ENCODE data around the gene RAI2. TPM values are rescaled to one million over a fixed set of nuclear protein-coding genes. Genes with fewer than 3 reads are reported as not detected.

RAI2 gene
- total and polyA plus RNA-seq, 2 donors from 2014 or later, result 18.3 to 43.1 TPM

DNA sequence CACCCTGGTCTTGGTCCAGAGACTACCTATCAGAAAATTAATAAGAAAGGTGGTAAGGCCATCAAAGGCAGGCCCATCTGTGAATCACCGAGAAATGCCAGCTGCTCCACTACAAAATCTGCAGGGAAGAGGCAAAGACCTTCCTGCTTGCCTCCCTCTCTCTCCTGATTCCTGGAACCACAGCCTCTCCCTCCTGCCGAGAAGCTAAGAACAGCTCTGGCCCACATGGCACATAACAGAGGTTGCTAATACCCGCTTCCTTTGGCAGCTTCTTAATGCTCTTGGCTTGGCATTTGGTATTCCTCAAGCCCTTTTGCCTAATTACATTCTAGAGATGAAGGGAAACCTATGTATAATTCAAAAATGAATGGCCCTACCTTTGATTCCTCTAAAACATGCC is 32.9 kb downstream of the RAI2 start:
- peaks cover 2% of the 10 kb centered on the region for H3K27me3 ChIP-seq (ENCODE audit: control insufficient read depth, insufficient read depth, low read length)
- no peak overlapping the region for H3K9ac ChIP-seq (ENCODE audit: low read length in 3 of 3)
- no peak for TF ChIP-seq CTCF (IDR thresholded peaks at IDR 0.05; ENCODE audit: borderline replicate concordance, extremely low read depth, insufficient read depth)
- H3K27ac ChIP-seq (ENCODE audit: low read depth in 2 of 2, low read length in 2 of 2), result no peak overlapping the region
- H3K4me1 ChIP-seq (ENCODE audit: control insufficient read depth in 2 of 3, insufficient read depth in 2 of 3, low read depth in 1 of 3, low read length in 3 of 3), result peaks cover 0 to 2% (median 0%) of the 10 kb centered on the region in 3 donors
- H3K9me3 ChIP-seq (ENCODE audit: control insufficient read depth in 2 of 3, insufficient read depth in 1 of 3, low read length in 3 of 3), result no peaks in the 10 kb centered on the region
- H3K36me3 ChIP-seq (ENCODE audit: control insufficient read depth in 2 of 3, insufficient read depth in 3 of 3, low read length in 3 of 3), result no peaks in the 10 kb centered on the region
- DNase-seq (no peak), FAIRE-seq (no peak)
- H3K4me3 ChIP-seq (ENCODE audit: low read length in 3 of 3), result no peak overlapping the region
- intact Hi-C loops (cut with DNase I), result no loop called here

DNA sequence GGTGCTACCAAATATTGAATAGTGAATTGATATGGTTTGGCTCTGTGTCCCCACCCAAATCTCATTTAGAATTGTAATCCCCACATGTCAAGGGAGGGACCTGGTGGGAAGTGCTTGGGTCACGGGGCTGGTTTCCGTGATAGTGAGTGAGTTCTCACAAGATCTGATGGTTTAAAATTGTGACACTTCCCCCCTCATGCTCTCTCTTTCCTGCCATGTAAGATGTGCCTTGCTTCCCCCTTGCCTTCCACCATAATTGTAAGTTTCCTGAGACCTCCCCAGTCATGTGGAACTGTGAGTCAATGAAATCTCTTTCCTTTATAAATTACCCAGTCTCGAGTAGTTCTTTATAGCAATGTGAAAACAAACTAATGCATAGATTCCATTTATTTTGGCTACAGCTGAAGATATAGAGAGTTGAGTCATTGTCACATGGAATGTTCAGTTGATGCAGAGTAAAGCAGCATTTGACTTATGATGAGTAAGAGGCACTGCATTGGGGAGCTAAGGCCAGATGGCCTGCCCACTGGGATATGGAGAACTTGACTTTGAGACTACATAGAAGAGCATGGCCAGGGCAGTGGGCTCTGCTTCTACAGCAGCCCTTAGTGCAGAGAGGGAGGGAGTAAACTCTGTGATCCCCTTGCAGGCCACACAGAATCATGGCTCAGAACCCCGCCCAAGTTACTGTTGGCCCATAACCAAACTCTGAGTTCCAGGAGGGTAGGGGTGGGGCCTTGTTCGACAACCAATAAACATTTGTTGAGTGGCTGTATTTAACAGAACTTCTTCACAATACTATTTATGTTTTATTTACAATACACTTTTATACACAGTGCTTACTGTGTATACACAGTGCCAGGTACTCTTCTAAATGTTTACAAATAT is 34.2 kb downstream of the RAI2 start:
- Histone ChIP-seq H3K27me3 (ENCODE audit: control insufficient read depth, insufficient read depth, low read length) (peaks cover 2% of the 10 kb centered on the region), H3K4me3 (ENCODE audit: low read length in 3 of 3) (no peak overlapping the region), H3K36me3 (ENCODE audit: control insufficient read depth in 2 of 3, insufficient read depth in 3 of 3, low read length in 3 of 3) (no peaks in the 10 kb centered on the region), H3K9ac (ENCODE audit: low read length in 3 of 3) (no peak overlapping the region), H3K9me3 (ENCODE audit: control insufficient read depth in 2 of 3, insufficient read depth in 1 of 3, low read length in 3 of 3) (no peaks in the 10 kb centered on the region), H3K27ac (ENCODE audit: low read depth in 2 of 2, low read length in 2 of 2) (no peak overlapping the region), H3K4me1 (ENCODE audit: control insufficient read depth in 2 of 3, insufficient read depth in 2 of 3, low read depth in 1 of 3, low read length in 3 of 3) (peaks cover 0 to 2% (median 0%) of the 10 kb centered on the region in 3 donors)
- FAIRE-seq (peak; percentile 38), DNase-seq (no peak)
- intact Hi-C loops (cut with DNase I), result no loop called here
- TF ChIP-seq CTCF (IDR thresholded peaks at IDR 0.05; ENCODE audit: borderline replicate concordance, extremely low read depth, insufficient read depth), result no peak

GRCh38 chrX:17824980-17825379 is 36.1 kb downstream of the RAI2 start:
- H3K4me3 ChIP-seq (ENCODE audit: low read length in 3 of 3), result no peak overlapping the region
- intact Hi-C loops (cut with DNase I), result no loop called here
- TF ChIP-seq CTCF (IDR thresholded peaks at IDR 0.05; ENCODE audit: borderline replicate concordance, extremely low read depth, insufficient read depth), result no peak
- H3K9me3 ChIP-seq (ENCODE audit: control insufficient read depth in 2 of 3, insufficient read depth in 1 of 3, low read length in 3 of 3), result no peaks in the 10 kb centered on the region
- H3K27me3 ChIP-seq (ENCODE audit: control insufficient read depth, insufficient read depth, low read length), result peaks cover 2% of the 10 kb centered on the region
- H3K36me3 ChIP-seq (ENCODE audit: control insufficient read depth in 2 of 3, insufficient read depth in 3 of 3, low read length in 3 of 3), result no peaks in the 10 kb centered on the region
- DNase-seq (peak in 1 of 5 donors; percentile 32), FAIRE-seq (no peak)
- H3K9ac ChIP-seq (ENCODE audit: low read length in 3 of 3), result no peak overlapping the region
- H3K27ac ChIP-seq (ENCODE audit: low read depth in 2 of 2, low read length in 2 of 2), result no peak overlapping the region
- H3K4me1 ChIP-seq (ENCODE audit: control insufficient read depth in 2 of 3, insufficient read depth in 2 of 3, low read depth in 1 of 3, low read length in 3 of 3), result peaks cover 0 to under 1% (median 0%) of the 10 kb centered on the region in 3 donors
